ENCODE results near the gene FZD10. TPM values are rescaled to one million over a fixed set of nuclear protein-coding genes. Genes with fewer than 3 reads are reported as not detected.

The FZD10 gene
- total RNA-seq, 1 experiment from 2014 or later = not detected

DNA sequence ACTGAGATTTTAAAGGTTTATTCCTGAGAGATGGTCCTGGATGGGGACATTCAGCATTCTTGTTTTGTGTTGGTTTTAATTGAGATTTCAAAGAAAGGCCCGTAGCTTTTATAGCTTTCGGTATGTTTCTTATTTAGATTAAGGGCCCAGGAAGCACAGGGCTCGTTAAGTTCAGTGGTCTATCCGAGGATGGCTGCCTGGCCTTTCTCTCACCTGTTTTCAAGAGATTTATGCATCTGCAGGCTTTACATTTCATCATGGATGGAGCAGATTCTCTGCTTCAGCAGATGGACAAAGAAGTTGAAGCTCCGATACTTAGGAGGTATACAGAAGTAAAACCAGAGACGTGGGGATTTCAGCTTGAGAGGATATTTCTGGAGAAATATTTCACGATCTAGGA lies 16.0 kb downstream of the FZD10 start:
- ChIA-PET POLR2A (no interaction called here), CTCF (no interaction called here)
- H3K4me3 Mint-ChIP-seq (ENCODE audit: unreplicated experiment) = no peak overlapping the region
- no peak overlapping the region for H3K27ac Mint-ChIP-seq (ENCODE audit: low read depth, unreplicated experiment)
- TF ChIP-seq, protein P1, sequence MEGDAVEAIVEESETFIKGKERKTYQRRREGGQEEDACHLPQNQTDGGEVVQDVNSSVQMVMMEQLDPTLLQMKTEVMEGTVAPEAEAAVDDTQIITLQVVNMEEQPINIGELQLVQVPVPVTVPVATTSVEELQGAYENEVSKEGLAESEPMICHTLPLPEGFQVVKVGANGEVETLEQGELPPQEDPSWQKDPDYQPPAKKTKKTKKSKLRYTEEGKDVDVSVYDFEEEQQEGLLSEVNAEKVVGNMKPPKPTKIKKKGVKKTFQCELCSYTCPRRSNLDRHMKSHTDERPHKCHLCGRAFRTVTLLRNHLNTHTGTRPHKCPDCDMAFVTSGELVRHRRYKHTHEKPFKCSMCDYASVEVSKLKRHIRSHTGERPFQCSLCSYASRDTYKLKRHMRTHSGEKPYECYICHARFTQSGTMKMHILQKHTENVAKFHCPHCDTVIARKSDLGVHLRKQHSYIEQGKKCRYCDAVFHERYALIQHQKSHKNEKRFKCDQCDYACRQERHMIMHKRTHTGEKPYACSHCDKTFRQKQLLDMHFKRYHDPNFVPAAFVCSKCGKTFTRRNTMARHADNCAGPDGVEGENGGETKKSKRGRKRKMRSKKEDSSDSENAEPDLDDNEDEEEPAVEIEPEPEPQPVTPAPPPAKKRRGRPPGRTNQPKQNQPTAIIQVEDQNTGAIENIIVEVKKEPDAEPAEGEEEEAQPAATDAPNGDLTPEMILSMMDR (IDR thresholded peaks at IDR 0.05; ENCODE audit: unreplicated experiment) = no peak
- BruUV-seq (replicated peaks) = no TSS peak
- H3K4me1 Mint-ChIP-seq (ENCODE audit: insufficient read depth, unreplicated experiment) = no peaks in the 10 kb centered on the region
- peaks cover 13% of the 10 kb centered on the region for H3K9me3 Mint-ChIP-seq (ENCODE audit: unreplicated experiment)
- H3K27me3 Mint-ChIP-seq (ENCODE audit: insufficient read depth, unreplicated experiment) = no peaks in the 10 kb centered on the region
- DNase-seq (ENCODE audit: unreplicated experiment) = no peak
- no peaks in the 10 kb centered on the region for H3K36me3 Mint-ChIP-seq (ENCODE audit: insufficient read depth, unreplicated experiment)
- intact Hi-C loops (cut with micrococcal nuclease) = no loop called here

DNA sequence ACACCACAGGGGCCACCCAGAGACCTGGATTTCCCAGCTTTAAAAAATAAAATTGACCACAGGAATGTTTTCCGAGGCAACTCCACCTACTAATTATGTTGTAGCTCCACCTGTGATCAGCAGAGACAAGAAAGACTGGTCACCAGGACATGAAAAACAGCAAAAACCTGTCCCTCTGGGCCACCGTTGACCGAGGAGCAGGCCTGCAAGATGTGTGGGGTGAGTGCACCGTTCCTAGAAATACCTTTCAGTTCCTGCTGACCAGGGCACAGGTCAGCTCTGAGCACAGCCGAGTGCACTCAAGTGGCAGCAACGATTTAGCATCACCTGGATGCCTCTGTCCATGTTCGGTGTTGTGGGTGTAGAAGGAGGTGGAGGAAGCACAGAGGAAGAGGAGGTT lies 16.9 kb downstream of the FZD10 start:
- ChIA-PET CTCF (no interaction called here), POLR2A (no interaction called here)
- TF ChIP-seq, protein P1 (IDR thresholded peaks at IDR 0.05; ENCODE audit: unreplicated experiment) = no peak
- Mint-ChIP-seq H3K9me3 (ENCODE audit: unreplicated experiment) (peaks cover 13% of the 10 kb centered on the region), H3K4me3 (ENCODE audit: unreplicated experiment) (no peak overlapping the region), H3K36me3 (ENCODE audit: insufficient read depth, unreplicated experiment) (no peaks in the 10 kb centered on the region), H3K27ac (ENCODE audit: low read depth, unreplicated experiment) (no peak overlapping the region), H3K27me3 (ENCODE audit: insufficient read depth, unreplicated experiment) (no peaks in the 10 kb centered on the region), H3K4me1 (ENCODE audit: insufficient read depth, unreplicated experiment) (no peaks in the 10 kb centered on the region)
- intact Hi-C loops (cut with micrococcal nuclease) = no loop called here
- DNase-seq (ENCODE audit: unreplicated experiment) = no peak
- no TSS peak for BruUV-seq (replicated peaks)

DNA sequence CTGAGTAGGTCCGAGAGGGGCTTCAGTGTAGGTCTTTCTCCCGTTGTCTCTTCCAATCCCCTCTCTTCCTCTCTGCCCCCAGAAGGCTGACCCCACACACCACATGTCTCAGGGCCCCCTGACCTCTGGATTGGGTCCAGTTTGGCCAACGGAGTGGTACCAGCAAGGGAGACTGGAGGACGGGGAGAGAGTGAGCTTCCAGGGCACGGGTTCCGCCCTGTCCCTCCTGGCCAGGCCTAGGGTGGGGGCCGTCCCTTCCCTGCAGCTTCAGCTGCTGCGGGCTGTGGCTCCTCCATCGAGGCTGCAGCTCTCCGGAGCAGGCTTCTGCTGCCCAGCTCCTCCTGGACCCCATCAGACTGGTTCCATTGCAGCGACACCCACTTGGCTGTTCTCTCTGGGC lies 17.4 kb downstream of the FZD10 start:
- POLR2A ChIA-PET = no interaction called here
- Mint-ChIP-seq H3K4me1 (ENCODE audit: insufficient read depth, unreplicated experiment) (no peaks in the 10 kb centered on the region), H3K27ac (ENCODE audit: low read depth, unreplicated experiment) (no peak overlapping the region), H3K4me3 (ENCODE audit: unreplicated experiment) (no peak overlapping the region), H3K27me3 (ENCODE audit: insufficient read depth, unreplicated experiment) (no peaks in the 10 kb centered on the region), H3K9me3 (ENCODE audit: unreplicated experiment) (peaks cover 13% of the 10 kb centered on the region), H3K36me3 (ENCODE audit: insufficient read depth, unreplicated experiment) (no peaks in the 10 kb centered on the region)
- no peak for DNase-seq (ENCODE audit: unreplicated experiment)
- CTCF ChIA-PET = no interaction called here
- no TSS peak for BruUV-seq (replicated peaks)
- intact Hi-C loops (cut with micrococcal nuclease) = no loop called here
- TF ChIP-seq, protein P1 (IDR thresholded peaks at IDR 0.05; ENCODE audit: unreplicated experiment) = no peak

DNA sequence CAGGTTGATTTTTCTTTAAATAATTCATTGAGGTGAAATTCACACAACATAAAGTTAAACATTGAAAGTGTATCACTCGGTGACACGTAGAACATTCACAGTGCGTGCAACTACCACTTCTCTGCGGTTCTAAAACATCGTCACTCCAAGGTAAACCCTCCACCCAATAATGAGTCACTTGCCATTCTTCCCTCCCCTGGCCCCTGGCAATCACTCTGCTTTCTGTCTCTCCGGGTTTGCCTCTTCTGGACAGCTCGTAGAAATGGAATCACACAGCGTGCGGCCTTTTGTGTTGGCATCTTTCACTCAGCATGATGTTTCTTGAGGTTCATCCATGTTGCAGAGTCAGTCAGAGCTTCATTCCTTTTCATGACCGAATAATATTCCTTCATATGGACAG lies 18.9 kb downstream of the FZD10 start:
- H3K27me3 Mint-ChIP-seq (ENCODE audit: insufficient read depth, unreplicated experiment) = no peaks in the 10 kb centered on the region

More for the DNA sequence above, 18.9 kb downstream of the FZD10 start:
- no peaks in the 10 kb centered on the region for H3K4me1 Mint-ChIP-seq (ENCODE audit: insufficient read depth, unreplicated experiment)
- ChIA-PET CTCF (no interaction called here), POLR2A (no interaction called here)
- H3K9me3 Mint-ChIP-seq (ENCODE audit: unreplicated experiment) = peaks cover 13% of the 10 kb centered on the region
- BruUV-seq (replicated peaks) = no TSS peak
- no peak overlapping the region for H3K27ac Mint-ChIP-seq (ENCODE audit: low read depth, unreplicated experiment)
- intact Hi-C loops (cut with micrococcal nuclease) = no loop called here
- no peak overlapping the region for H3K4me3 Mint-ChIP-seq (ENCODE audit: unreplicated experiment)
- H3K36me3 Mint-ChIP-seq (ENCODE audit: insufficient read depth, unreplicated experiment) = no peaks in the 10 kb centered on the region
- TF ChIP-seq, protein P1 (IDR thresholded peaks at IDR 0.05; ENCODE audit: unreplicated experiment) = no peak
- no peak for DNase-seq (ENCODE audit: unreplicated experiment)
